Measurements from ENCODE around the gene C22orf42. TPM values are rescaled to one million over a fixed set of nuclear protein-coding genes. Genes with fewer than 3 reads are reported as not detected.
A peak's percentile ranks its signal among the peaks of the same experiment; 100 is the strongest.

C22orf42 gene
- total RNA-seq, 2 experiments from 2014 or later, result not detected

DNA sequence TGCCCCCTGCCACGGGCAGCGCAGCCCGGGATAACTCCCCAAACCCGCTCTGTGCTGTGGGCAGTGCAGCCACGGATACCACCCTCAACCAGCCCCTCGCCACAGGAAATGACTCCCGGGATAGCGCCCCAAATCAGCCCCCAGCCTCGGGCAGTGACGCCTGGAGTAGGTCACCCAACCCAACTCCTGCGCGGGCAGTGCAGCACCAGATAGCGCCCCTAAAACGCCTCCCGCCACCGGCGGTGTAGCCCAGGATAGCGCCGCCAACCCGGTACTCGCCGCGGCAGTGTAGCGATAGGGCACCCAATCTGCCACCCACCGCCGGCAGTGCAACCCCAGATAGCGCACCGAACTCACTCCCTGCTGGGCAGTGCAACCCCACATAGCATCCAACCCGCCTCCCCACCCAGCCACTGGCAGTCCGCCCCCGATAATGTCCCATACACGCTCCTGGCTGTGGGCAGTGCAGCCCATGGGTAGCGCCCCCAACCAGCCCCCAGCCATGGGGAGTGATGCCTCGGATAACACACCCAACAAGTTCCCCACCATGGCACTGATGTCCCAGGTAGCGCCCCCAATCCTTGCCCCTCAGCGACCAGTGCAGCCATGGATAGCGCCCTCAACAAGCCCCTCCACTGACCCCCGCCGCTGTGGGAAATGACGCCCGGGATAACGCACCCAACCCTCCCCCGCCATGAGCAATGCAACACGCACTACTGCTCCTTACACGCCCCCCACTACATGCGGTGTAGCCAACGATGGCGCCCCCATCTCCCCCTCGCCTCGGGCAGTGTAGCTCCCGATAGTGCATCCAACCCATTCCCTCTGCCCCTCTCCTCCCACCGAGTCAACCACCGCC lies 44.3 kb upstream of the C22orf42 start:
- TF ChIP-seq CTCF (IDR thresholded peaks at IDR 0.05), result no peak
- ChIA-PET CTCF (no interaction called here), POLR2A (no interaction called here)
- Histone ChIP-seq H3K4me1 (ENCODE audit: insufficient read depth, low read length) (peaks cover 70% of the 10 kb centered on the region), H3K9me3 (ENCODE audit: control insufficient read depth in 1 of 2, insufficient read depth in 1 of 2, low read length in 2 of 2) (peaks cover 0 to 3% of the 10 kb centered on the region in 2 experiments), H3K27me3 (ENCODE audit: control insufficient read depth in 1 of 2, insufficient read depth in 2 of 2, low read length in 2 of 2) (peaks cover 9% of the 10 kb centered on the region in 2 experiments), H3K4me3 (ENCODE audit: low read length) (peak overlapping the region; percentile 58), H3K27ac (ENCODE audit: low read depth in 1 of 2, low read length in 2 of 2) (no peak overlapping the region), H3K36me3 (ENCODE audit: insufficient read depth, low read length) (no peaks in the 10 kb centered on the region)
- intact Hi-C loops (cut with DNase I, micrococcal nuclease), result loop anchor here (2.0 to 5.0 kb wide), 3 partner anchors 64 to 269 kb away; partner anchors contain the start of gene FBXO7 (in 1 of the 2)
- Mint-ChIP-seq H3K36me3 (ENCODE audit: low read depth) (no peaks in the 10 kb centered on the region), H3K4me1 (ENCODE audit: low read depth) (peaks cover 54% of the 10 kb centered on the region), H3K27ac (no peak overlapping the region), H3K9me3 (no peaks in the 10 kb centered on the region), H3K27me3 (peaks cover 33% of the 10 kb centered on the region), H3K4me3 (peak overlapping the region; percentile 89)
- ATAC-seq (ENCODE audit: poor library complexity) (no peak), DNase-seq (peak in 2 of 14 experiments; percentile 3 to 28)

DNA sequence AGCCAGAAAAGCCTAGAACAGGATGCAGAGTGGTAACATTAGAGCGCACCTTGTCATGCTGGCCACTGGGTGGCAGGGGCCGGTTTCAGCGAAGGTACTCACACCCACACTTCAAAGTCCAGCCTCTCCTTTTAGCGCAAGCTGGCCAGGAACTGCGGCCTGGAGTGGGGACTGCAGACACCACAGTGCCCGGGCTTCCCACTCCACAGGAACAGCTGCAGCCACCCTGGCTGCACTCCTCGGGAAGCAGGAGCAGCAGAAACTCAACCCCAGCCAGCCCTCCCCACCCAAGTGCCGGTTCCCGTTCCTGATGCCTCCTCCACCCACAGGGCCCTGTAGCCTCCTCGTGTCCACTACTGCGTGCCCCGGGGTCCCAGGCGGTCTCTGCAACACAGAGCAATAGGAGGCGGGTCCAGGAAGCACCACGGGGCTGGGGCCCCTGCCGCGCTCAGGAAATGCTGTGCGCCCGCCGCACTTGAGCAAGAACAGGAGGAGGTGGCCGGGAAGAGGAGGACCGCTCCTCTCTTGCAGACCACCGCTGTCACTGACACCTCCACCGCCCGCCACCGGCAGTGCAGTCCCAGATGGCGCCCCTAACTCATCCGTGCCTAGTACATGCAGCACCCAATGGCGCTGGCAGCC lies 43.6 kb upstream of the C22orf42 start:
- ATAC-seq (ENCODE audit: poor library complexity), result no peak
- H3K4me1 ChIP-seq (ENCODE audit: insufficient read depth, low read length), result peaks cover 70% of the 10 kb centered on the region
- POLR2A ChIA-PET, result interaction anchor here (0.6 kb wide), 1 partner anchor 8 kb away, joined by 3 read pairs; no protein-coding TSS in a partner anchor
- DNase-seq, result peak in 6 of 14 experiments; percentile 16 to 64 (median 45)
- peak overlapping the region; percentile 52 for H3K27ac Mint-ChIP-seq
- no peaks in the 10 kb centered on the region for H3K36me3 Mint-ChIP-seq (ENCODE audit: low read depth)
- H3K27me3 Mint-ChIP-seq, result peaks cover 31% of the 10 kb centered on the region
- peaks cover 54% of the 10 kb centered on the region for H3K4me1 Mint-ChIP-seq (ENCODE audit: low read depth)
- no peak overlapping the region for H3K27ac ChIP-seq (ENCODE audit: low read depth in 1 of 2, low read length in 2 of 2)
- CTCF ChIA-PET, result interaction anchor here (0.5 to 2.1 kb wide), 3 partner anchors 63 to 801 kb away, joined by 3 to 4 read pairs (median 4); no protein-coding TSS in a partner anchor
- peaks cover 9% of the 10 kb centered on the region in 2 experiments for H3K27me3 ChIP-seq (ENCODE audit: control insufficient read depth in 1 of 2, insufficient read depth in 2 of 2, low read length in 2 of 2)
- peaks cover 0 to 6% of the 10 kb centered on the region in 2 experiments for H3K9me3 ChIP-seq (ENCODE audit: control insufficient read depth in 1 of 2, insufficient read depth in 1 of 2, low read length in 2 of 2)
- TF ChIP-seq CTCF (IDR thresholded peaks at IDR 0.05), result peak; percentile 35
- peak overlapping the region; percentile 89 for H3K4me3 Mint-ChIP-seq
- intact Hi-C loops (cut with DNase I, micrococcal nuclease), result loop anchor here (2.0 to 5.0 kb wide), 3 partner anchors 65 to 270 kb away; partner anchors contain the start of gene FBXO7 (in 1 of the 2)
- no peaks in the 10 kb centered on the region for H3K9me3 Mint-ChIP-seq
- peak overlapping the region; percentile 58 for H3K4me3 ChIP-seq (ENCODE audit: low read length)
- no peaks in the 10 kb centered on the region for H3K36me3 ChIP-seq (ENCODE audit: insufficient read depth, low read length)

GRCh38 chr22:32202161-32202538 lies 43.0 kb upstream of the C22orf42 start:
- Histone ChIP-seq H3K9me3 (ENCODE audit: control insufficient read depth in 1 of 2, insufficient read depth in 1 of 2, low read length in 2 of 2) (peaks cover 0 to 6% of the 10 kb centered on the region in 2 experiments), H3K36me3 (ENCODE audit: insufficient read depth, low read length) (no peaks in the 10 kb centered on the region), H3K27ac (ENCODE audit: low read depth in 1 of 2, low read length in 2 of 2) (no peak overlapping the region), H3K27me3 (ENCODE audit: control insufficient read depth in 1 of 2, insufficient read depth in 2 of 2, low read length in 2 of 2) (peaks cover 9% of the 10 kb centered on the region in 2 experiments), H3K4me3 (ENCODE audit: low read length) (peak overlapping the region; percentile 58), H3K4me1 (ENCODE audit: insufficient read depth, low read length) (peaks cover 67% of the 10 kb centered on the region)
- TF ChIP-seq CTCF (IDR thresholded peaks at IDR 0.05), result no peak
- H3K27ac Mint-ChIP-seq, result peak overlapping the region; percentile 52
- ATAC-seq (ENCODE audit: poor library complexity) (no peak), DNase-seq (no peak)
- no peaks in the 10 kb centered on the region for H3K9me3 Mint-ChIP-seq
- no peaks in the 10 kb centered on the region for H3K36me3 Mint-ChIP-seq (ENCODE audit: low read depth)
- H3K4me1 Mint-ChIP-seq (ENCODE audit: low read depth), result peaks cover 54% of the 10 kb centered on the region
- H3K4me3 Mint-ChIP-seq, result peak overlapping the region; percentile 89
- intact Hi-C loops (cut with DNase I, micrococcal nuclease), result loop anchor here (2.0 to 5.0 kb wide), 3 partner anchors 65 to 271 kb away; partner anchors contain the start of gene FBXO7 (in 1 of the 2)
- ChIA-PET CTCF (interaction anchor here (2.1 kb wide), 1 partner anchor 64 kb away, joined by 4 read pairs; no protein-coding TSS in a partner anchor), POLR2A (interaction anchor here (0.6 kb wide), 1 partner anchor 9 kb away, joined by 3 read pairs; no protein-coding TSS in a partner anchor)
- H3K27me3 Mint-ChIP-seq, result peaks cover 28% of the 10 kb centered on the region

Measured in CD4-positive, alpha-beta T cell (primary cell).